HepG2 (cell line): ENCODE data around the gene AUTS2. TPM values are rescaled to one million over a fixed set of nuclear protein-coding genes. Genes with fewer than 3 reads are reported as not detected.

Experiments
- SP2 ChIP-seq: sonication (generic); formaldehyde crosslinking; IDR thresholded peaks from 2 replicates; pipeline ENCODE4 v1.5.1; 2020; ENCODE audit warnings: mild to moderate bottlenecking, missing genetic modification reagents
- ZNF496 ChIP-seq: sonication (generic); formaldehyde crosslinking; IDR thresholded peaks from 2 replicates; pipeline ENCODE4 v1.8.1; 2023; ENCODE audit warnings: mild to moderate bottlenecking, moderate library complexity, missing genetic modification reagents; ENCODE audit not compliant: insufficient replicate concordance
- ZNF713 ChIP-seq: sonication (generic); formaldehyde crosslinking; IDR thresholded peaks from 2 replicates; pipeline ENCODE4 v1.4.0; 2020; ENCODE audit warnings: mild to moderate bottlenecking, missing genetic modification reagents
- ZNF780A ChIP-seq: sonication (generic); formaldehyde crosslinking; IDR thresholded peaks from 2 replicates; pipeline ENCODE4 v1.8.0; 2022; ENCODE audit warnings: mild to moderate bottlenecking, missing genetic modification reagents, moderate library complexity
- polyA plus RNA-seq, 8 experiments: library from polyadenylated mRNA; depleted of rRNA in 3 of 8; stranded (reverse) in 7 of 8; unstranded in 1 of 8; fragments of >200 nt; fragmentation: Illumina TruSeq in 4 of 8; extraction: Trizol in 4 of 8; gene quantifications; 2 replicates each; pipeline versions ENCODE4 v1.2.1 to v1.2.3, GENCODE V29; 2011 to 2016; ENCODE audit warnings: low read depth in 4 of 8, missing spikeins in 1 of 8, mixed read lengths in 1 of 8; ENCODE audit not compliant: insufficient read depth in 1 of 8
- total RNA-seq, 5 experiments: library from RNA; depleted of rRNA; stranded (reverse); fragments of >200 nt; fragmentation: Illumina TruSeq; extraction: Trizol; gene quantifications; 2 replicates each; pipeline ENCODE4 v1.2.3, GENCODE V29; 2016; ENCODE audit warnings: low read depth in 1 of 5
- TF ChIP-seq, protein P1 (sequence below), 2 experiments: IDR thresholded peaks; 2 replicates each; pipeline ENCODE4 v1.6.1; 2011 to 2012; ENCODE audit warnings: low read length in 2 of 2, borderline replicate concordance in 1 of 2, low read depth in 1 of 2, mild to moderate bottlenecking in 1 of 2, moderate library complexity in 1 of 2
- TF ChIP-seq, protein P2 (sequence below): sonication (generic); formaldehyde crosslinking; IDR thresholded peaks from 2 replicates; pipeline ENCODE4 v1.4.0; 2020; ENCODE audit warnings: missing genetic modification reagents, borderline replicate concordance

AUTS2 gene
- total and polyA plus RNA-seq, 2 of the 13 experiments (the other 11 are each of a cell fraction or from before 2014, with no cell fraction given): 0.38 TPM; not detected in 1

DNA sequence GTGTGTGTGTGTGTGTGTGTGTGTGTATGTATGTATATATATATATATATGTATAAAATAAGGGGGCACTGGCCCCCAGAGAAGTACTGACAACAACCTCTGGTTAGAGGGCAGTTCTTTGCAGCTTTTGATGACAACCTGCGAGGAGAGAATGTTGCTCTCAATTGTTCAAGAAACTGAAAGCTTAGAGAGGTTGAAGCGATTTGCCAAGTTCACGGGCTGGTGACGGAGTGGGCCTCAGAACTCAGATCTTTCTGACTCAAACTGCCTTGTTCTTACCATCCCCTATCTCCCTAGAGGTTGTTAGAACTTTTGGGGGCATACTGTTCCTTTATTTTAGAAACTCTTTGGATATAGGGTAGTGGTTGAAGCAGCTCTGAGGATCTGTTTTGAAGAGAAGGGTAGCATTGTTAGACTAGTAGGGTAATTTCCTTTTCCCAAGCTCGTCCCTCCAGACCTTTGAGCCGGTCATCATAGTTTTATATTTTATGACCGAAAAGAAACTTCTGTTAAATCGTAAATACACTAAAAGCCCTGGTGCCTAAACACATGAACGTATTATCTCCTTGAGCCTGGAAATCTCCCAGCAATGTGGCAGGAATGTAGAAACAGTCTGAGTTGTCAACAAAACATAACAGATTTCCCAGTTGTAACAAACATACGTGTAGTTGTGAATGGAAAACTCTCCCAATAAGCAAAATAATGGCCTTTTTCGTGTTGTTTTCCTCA, 992.0 kb downstream of the AUTS2 start (continued):
- no peak for TF ChIP-seq ZNF780A (CRISPR knock-in tag)
- TF ChIP-seq SP2 (CRISPR knock-in tag): no peak
- TF ChIP-seq, protein P1, sequence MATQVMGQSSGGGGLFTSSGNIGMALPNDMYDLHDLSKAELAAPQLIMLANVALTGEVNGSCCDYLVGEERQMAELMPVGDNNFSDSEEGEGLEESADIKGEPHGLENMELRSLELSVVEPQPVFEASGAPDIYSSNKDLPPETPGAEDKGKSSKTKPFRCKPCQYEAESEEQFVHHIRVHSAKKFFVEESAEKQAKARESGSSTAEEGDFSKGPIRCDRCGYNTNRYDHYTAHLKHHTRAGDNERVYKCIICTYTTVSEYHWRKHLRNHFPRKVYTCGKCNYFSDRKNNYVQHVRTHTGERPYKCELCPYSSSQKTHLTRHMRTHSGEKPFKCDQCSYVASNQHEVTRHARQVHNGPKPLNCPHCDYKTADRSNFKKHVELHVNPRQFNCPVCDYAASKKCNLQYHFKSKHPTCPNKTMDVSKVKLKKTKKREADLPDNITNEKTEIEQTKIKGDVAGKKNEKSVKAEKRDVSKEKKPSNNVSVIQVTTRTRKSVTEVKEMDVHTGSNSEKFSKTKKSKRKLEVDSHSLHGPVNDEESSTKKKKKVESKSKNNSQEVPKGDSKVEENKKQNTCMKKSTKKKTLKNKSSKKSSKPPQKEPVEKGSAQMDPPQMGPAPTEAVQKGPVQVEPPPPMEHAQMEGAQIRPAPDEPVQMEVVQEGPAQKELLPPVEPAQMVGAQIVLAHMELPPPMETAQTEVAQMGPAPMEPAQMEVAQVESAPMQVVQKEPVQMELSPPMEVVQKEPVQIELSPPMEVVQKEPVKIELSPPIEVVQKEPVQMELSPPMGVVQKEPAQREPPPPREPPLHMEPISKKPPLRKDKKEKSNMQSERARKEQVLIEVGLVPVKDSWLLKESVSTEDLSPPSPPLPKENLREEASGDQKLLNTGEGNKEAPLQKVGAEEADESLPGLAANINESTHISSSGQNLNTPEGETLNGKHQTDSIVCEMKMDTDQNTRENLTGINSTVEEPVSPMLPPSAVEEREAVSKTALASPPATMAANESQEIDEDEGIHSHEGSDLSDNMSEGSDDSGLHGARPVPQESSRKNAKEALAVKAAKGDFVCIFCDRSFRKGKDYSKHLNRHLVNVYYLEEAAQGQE (IDR thresholded peaks at IDR 0.05; ENCODE audit: borderline replicate concordance in 1 of 2, low read depth in 1 of 2, low read length in 2 of 2): no peak
- TF ChIP-seq ZNF496 (CRISPR knock-in tag): no peak
- TF ChIP-seq, protein P2, sequence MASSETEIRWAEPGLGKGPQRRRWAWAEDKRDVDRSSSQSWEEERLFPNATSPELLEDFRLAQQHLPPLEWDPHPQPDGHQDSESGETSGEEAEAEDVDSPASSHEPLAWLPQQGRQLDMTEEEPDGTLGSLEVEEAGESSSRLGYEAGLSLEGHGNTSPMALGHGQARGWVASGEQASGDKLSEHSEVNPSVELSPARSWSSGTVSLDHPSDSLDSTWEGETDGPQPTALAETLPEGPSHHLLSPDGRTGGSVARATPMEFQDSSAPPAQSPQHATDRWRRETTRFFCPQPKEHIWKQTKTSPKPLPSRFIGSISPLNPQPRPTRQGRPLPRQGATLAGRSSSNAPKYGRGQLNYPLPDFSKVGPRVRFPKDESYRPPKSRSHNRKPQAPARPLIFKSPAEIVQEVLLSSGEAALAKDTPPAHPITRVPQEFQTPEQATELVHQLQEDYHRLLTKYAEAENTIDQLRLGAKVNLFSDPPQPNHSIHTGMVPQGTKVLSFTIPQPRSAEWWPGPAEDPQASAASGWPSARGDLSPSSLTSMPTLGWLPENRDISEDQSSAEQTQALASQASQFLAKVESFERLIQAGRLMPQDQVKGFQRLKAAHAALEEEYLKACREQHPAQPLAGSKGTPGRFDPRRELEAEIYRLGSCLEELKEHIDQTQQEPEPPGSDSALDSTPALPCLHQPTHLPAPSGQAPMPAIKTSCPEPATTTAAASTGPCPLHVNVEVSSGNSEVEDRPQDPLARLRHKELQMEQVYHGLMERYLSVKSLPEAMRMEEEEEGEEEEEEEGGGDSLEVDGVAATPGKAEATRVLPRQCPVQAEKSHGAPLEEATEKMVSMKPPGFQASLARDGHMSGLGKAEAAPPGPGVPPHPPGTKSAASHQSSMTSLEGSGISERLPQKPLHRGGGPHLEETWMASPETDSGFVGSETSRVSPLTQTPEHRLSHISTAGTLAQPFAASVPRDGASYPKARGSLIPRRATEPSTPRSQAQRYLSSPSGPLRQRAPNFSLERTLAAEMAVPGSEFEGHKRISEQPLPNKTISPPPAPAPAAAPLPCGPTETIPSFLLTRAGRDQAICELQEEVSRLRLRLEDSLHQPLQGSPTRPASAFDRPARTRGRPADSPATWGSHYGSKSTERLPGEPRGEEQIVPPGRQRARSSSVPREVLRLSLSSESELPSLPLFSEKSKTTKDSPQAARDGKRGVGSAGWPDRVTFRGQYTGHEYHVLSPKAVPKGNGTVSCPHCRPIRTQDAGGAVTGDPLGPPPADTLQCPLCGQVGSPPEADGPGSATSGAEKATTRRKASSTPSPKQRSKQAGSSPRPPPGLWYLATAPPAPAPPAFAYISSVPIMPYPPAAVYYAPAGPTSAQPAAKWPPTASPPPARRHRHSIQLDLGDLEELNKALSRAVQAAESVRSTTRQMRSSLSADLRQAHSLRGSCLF (CRISPR knock-in tag): no peak
- TF ChIP-seq ZNF713 (CRISPR knock-in tag): no peak
- TF ChIP-seq, all 625 proteins: peak for 0
